ENCODE data around the gene FNDC8. TPM values are rescaled to one million over a fixed set of nuclear protein-coding genes. Genes with fewer than 3 reads are reported as not detected.

The FNDC8 gene
- total and polyA plus RNA-seq, 2 donors from 2014 or later, result not detected

GRCh38 chr17:35163886-35164285 lies 42.5 kb downstream of the FNDC8 start:
- Histone ChIP-seq H3K36me3 (ENCODE audit: control insufficient read depth in 2 of 3, insufficient read depth in 3 of 3, low read length in 3 of 3) (no peaks in the 10 kb centered on the region), H3K27me3 (ENCODE audit: control insufficient read depth, insufficient read depth, low read length) (no peaks in the 10 kb centered on the region), H3K27ac (ENCODE audit: low read depth in 2 of 2, low read length in 2 of 2) (no peak overlapping the region), H3K9ac (ENCODE audit: low read length in 3 of 3) (no peak overlapping the region), H3K4me1 (ENCODE audit: control insufficient read depth in 2 of 3, insufficient read depth in 2 of 3, low read depth in 1 of 3, low read length in 3 of 3) (no peaks in the 10 kb centered on the region), H3K4me3 (ENCODE audit: low read length in 3 of 3) (no peak overlapping the region), H3K9me3 (ENCODE audit: control insufficient read depth in 2 of 3, insufficient read depth in 1 of 3, low read length in 3 of 3) (no peaks in the 10 kb centered on the region)
- DNase-seq (no peak), FAIRE-seq (no peak)
- intact Hi-C loops (cut with DNase I), result no loop called here
- no peak for TF ChIP-seq CTCF (IDR thresholded peaks at IDR 0.05; ENCODE audit: borderline replicate concordance, extremely low read depth, insufficient read depth)

- Histone ChIP-seq H3K4me1 (ENCODE audit: control insufficient read depth in 2 of 3, insufficient read depth in 2 of 3, low read depth in 1 of 3, low read length in 3 of 3) (no peaks in the 10 kb centered on the region), H3K4me3 (ENCODE audit: low read length in 3 of 3) (no peak overlapping the region), H3K9me3 (ENCODE audit: control insufficient read depth in 2 of 3, insufficient read depth in 1 of 3, low read length in 3 of 3) (no peaks in the 10 kb centered on the region), H3K9ac (ENCODE audit: low read length in 3 of 3) (no peak overlapping the region), H3K36me3 (ENCODE audit: control insufficient read depth in 2 of 3, insufficient read depth in 3 of 3, low read length in 3 of 3) (no peaks in the 10 kb centered on the region), H3K27me3 (ENCODE audit: control insufficient read depth, insufficient read depth, low read length) (no peaks in the 10 kb centered on the region), H3K27ac (ENCODE audit: low read depth in 2 of 2, low read length in 2 of 2) (no peak overlapping the region)
- intact Hi-C loops (cut with DNase I), result no loop called here
- FAIRE-seq (no peak), DNase-seq (no peak)
- TF ChIP-seq CTCF (IDR thresholded peaks at IDR 0.05; ENCODE audit: borderline replicate concordance, extremely low read depth, insufficient read depth), result no peak
Observed at GRCh38 chr17:35164716-35165115, 43.3 kb downstream of the FNDC8 start.

GRCh38 chr17:35166526-35166925 lies 45.1 kb downstream of the FNDC8 start:
- intact Hi-C loops (cut with DNase I), result no loop called here
- H3K36me3 ChIP-seq (ENCODE audit: control insufficient read depth in 2 of 3, insufficient read depth in 3 of 3, low read length in 3 of 3), result no peaks in the 10 kb centered on the region
- H3K27ac ChIP-seq (ENCODE audit: low read depth in 2 of 2, low read length in 2 of 2), result no peak overlapping the region
- FAIRE-seq (no peak), DNase-seq (no peak)
- no peaks in the 10 kb centered on the region for H3K4me1 ChIP-seq (ENCODE audit: control insufficient read depth in 2 of 3, insufficient read depth in 2 of 3, low read depth in 1 of 3, low read length in 3 of 3)
- no peak overlapping the region for H3K4me3 ChIP-seq (ENCODE audit: low read length in 3 of 3)
- H3K27me3 ChIP-seq (ENCODE audit: control insufficient read depth, insufficient read depth, low read length), result no peaks in the 10 kb centered on the region
- H3K9me3 ChIP-seq (ENCODE audit: control insufficient read depth in 2 of 3, insufficient read depth in 1 of 3, low read length in 3 of 3), result no peaks in the 10 kb centered on the region
- TF ChIP-seq CTCF (IDR thresholded peaks at IDR 0.05; ENCODE audit: borderline replicate concordance, extremely low read depth, insufficient read depth), result no peak
- no peak overlapping the region for H3K9ac ChIP-seq (ENCODE audit: low read length in 3 of 3)

GRCh38 chr17:35167046-35167445 lies 45.6 kb downstream of the FNDC8 start:
- Histone ChIP-seq H3K9ac (ENCODE audit: low read length in 3 of 3) (no peak overlapping the region), H3K9me3 (ENCODE audit: control insufficient read depth in 2 of 3, insufficient read depth in 1 of 3, low read length in 3 of 3) (no peaks in the 10 kb centered on the region), H3K36me3 (ENCODE audit: control insufficient read depth in 2 of 3, insufficient read depth in 3 of 3, low read length in 3 of 3) (no peaks in the 10 kb centered on the region), H3K27ac (ENCODE audit: low read depth in 2 of 2, low read length in 2 of 2) (no peak overlapping the region), H3K4me3 (ENCODE audit: low read length in 3 of 3) (no peak overlapping the region), H3K4me1 (ENCODE audit: control insufficient read depth in 2 of 3, insufficient read depth in 2 of 3, low read depth in 1 of 3, low read length in 3 of 3) (no peaks in the 10 kb centered on the region), H3K27me3 (ENCODE audit: control insufficient read depth, insufficient read depth, low read length) (no peaks in the 10 kb centered on the region)
- intact Hi-C loops (cut with DNase I), result no loop called here
- TF ChIP-seq CTCF (IDR thresholded peaks at IDR 0.05; ENCODE audit: borderline replicate concordance, extremely low read depth, insufficient read depth), result no peak
- no peak for FAIRE-seq
- DNase-seq, result no peak

Data from kidney (tissue), 14 donors.